HG03135 (cell line): ENCODE data around the gene ARL6IP6.
A peak's percentile ranks its signal among the peaks of the same experiment; 100 is the strongest.

Source experiments
- ATAC-seq: cut with Tn5 transposase; IDR thresholded peaks from one replicate; pipeline ENCODE4 v1.9.1; 2021; ENCODE audit warnings: mild to moderate bottlenecking, moderate library complexity; ENCODE audit not compliant: unreplicated experiment

The ARL6IP6 gene

GRCh38 chr2:152718076-152718908 lies at the start of gene ARL6IP6:
TSS of gene ARL6IP6 (plus strand) at chr2:152718620. CDS start at chr2:152718625, 5 bp downstream.
- ATAC-seq: peak; percentile 72

DNA sequence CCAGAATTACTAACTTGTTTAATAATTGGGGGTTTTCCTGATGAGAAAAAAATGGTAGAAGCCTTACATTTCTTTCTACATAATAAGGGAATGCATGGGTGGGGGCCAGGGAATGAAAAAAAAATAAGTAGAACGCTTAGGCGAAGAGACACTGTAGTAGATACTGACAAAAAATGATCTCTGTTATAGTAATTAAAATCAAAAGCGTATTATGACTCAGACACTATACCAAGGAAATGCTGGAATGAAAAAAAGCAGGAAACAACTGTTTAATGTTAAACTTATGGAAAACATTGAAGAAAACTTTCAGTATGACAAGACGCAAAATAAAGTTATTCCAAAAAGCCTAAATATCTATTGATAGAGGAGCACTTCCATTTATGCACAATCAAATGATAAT lies 44.1 kb upstream of the ARL6IP6 start:
- no peak for ATAC-seq

GRCh38 chr2:152676461-152676860 lies 42.0 kb upstream of the ARL6IP6 start:
- no peak for ATAC-seq

- no peak for ATAC-seq
Observed at GRCh38 chr2:152678808-152679207, 39.6 kb upstream of the ARL6IP6 start.

DNA sequence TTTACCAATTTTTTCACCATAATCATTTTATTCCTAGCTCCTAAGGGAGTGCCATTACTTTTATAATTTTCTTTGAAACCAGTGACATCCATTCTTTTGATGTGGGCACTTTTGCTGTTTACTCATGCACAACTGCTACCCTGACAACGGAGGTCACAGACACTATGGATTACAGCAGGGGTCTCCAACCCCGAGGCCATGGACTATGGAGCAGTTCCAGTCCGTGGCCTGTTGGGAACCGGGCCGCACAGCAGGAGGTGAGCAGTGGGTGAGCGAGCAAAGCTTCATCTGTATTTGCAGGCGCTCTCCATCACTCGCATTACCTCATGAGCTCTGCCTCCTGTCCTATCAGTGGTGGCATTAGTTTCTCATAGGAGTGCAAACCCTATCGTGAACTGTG lies 35.8 kb upstream of the ARL6IP6 start:
- no peak for ATAC-seq

GRCh38 chr2:152683400-152683799 lies 35.0 kb upstream of the ARL6IP6 start:
- no peak for ATAC-seq

GRCh38 chr2:152686321-152686720 lies 32.1 kb upstream of the ARL6IP6 start:
- no peak for ATAC-seq

- ATAC-seq: peak; percentile 81
Observed at GRCh38 chr2:152693033-152693432, 25.4 kb upstream of the ARL6IP6 start.

- ATAC-seq: peak; percentile 58
Observed at GRCh38 chr2:152694161-152694661, 24.2 kb upstream of the ARL6IP6 start.

GRCh38 chr2:152695763-152696162 lies 22.7 kb upstream of the ARL6IP6 start:
- ATAC-seq: no peak

DNA sequence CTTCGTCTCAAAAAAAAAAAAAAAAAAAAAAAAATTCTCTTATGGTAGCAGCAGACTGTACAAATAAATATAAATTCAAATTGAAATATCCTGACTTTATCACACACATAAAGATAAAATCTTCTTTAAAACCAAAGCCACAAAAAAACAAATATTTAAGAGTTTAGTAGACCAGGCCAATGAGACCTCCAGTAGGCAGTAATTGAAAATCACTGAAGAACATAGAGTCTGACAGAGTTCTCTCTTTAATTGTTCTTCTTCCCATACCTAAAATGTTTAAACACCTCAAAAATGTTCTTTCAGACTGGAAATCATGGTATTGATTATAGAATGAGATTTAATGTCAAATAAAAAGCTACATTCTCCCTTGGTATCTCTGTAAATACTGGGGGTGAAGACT lies 21.9 kb upstream of the ARL6IP6 start:
- no peak for ATAC-seq

GRCh38 chr2:152701198-152701597 lies 17.2 kb upstream of the ARL6IP6 start:
- ATAC-seq: no peak

DNA sequence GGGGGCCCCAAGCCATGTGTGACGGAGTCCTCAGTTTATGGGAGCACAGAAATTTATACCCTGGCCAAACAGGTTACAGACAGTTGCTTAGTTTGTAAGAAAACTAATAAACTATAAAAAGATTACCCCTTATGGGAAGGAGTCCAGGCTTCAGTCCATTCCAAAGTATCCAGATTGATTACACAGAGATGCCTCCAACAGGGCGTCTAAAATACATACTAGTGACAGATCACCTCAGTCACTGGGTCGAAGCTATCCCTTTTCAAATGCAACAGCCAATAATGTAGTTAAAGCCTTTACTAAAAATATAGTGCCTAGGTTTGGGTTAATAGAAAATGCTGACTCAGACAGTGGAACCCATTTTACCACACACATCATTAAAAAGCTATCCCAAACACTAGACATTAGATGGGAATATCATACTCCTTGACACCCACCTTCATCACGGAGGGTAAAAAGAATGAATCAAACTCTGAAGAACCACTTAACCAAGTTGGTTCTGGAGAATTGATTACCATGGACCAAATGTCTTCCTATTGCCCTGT lies 11.9 kb upstream of the ARL6IP6 start:
- no peak for ATAC-seq

DNA sequence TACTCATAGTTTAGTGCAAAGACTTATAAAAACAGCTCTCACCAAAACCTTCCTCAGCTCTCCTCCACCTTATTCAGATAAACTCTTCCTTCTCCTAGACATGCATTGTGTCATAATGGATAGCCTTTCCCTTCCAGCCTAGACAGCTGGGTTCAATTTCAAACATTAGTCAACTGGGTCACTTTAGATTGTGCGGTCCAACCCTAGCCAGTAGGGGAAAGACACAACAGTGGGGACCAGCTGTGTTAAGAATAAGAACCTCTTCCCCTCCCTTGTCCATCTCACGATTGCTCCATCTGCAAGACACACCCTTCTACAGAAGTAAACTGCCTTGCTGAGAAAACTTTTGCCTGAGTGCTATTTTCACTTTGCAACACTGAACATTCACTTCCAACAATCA lies 9.7 kb upstream of the ARL6IP6 start:
- ATAC-seq: no peak

DNA sequence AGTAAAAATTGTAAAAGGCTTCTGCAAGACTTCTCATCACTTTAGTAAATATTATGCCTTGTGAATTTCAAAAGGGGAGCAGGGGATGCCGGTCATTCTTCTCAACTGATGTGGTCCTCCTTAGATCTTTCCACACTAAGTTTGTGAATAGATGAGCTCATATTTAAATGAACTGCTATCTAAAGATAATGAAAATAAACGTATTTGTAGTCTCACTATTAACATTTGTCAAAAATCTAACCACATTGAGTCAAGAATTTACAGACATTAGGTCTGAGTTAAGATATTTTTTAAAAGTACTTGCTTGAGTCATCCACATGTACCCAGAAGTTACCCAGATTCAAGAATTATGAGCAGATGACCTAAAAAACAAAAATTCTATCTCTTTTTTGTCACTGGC lies 7.7 kb upstream of the ARL6IP6 start:
- ATAC-seq: no peak

GRCh38 chr2:152715112-152715511 lies 3.3 kb upstream of the ARL6IP6 start:
- ATAC-seq: no peak

DNA sequence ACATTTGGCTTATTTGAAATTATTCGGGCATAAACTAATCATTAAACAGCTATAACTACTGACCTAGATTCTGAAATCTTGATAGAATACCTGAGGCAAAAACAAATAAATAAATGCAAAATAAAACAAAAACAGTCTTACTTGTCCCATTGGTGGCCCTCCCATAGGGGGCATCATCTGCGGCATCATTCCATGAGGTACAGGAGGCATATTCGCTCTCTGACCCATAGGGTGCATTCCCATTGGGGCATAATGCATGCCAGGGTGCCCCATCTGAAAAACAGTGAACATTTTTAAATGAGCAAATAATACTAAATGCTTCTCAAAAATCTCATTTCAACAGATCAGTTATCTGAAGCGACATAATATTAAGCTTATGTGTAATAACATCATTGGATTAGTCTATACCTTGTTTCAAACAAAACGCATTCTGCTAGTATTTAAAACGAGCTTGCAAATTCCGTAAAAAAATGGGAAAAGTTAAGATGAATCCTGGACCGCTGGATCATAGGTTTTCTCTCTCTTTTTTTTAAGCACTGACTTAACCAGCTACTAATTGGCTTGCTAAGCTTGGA lies 2.5 kb upstream of the ARL6IP6 start:
- no peak for ATAC-seq

DNA sequence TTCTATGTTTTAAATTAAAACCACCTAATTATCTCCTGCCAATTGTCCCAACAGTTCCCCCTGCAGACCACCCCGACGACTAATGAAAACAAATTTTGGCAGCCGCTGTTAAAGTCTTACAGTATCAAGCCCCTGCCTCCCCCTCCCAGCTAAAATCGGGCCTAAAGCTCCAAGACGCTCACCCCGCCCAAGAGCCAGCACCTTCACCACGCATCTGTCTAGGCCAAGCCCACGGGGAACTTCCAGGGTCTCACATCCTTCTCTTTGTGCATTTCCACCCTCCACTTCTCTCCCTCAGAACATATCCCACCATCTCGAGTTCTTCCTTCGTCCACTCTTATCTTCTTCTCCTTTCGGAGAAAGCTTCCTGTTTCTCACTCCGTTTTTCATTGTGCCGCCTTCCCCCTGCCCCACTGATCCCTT lies 1.6 kb upstream of the ARL6IP6 start:
- ATAC-seq: peak; percentile 2

- peak; percentile 70 for ATAC-seq
Observed at GRCh38 chr2:152717228-152718075, 968 bp upstream of the ARL6IP6 start, which contains the start of gene PRPF40A. TSS of gene PRPF40A (minus strand) at chr2:152717461. CDS start at chr2:152717439, 22 bp downstream.

- ATAC-seq: peak; percentile 16
Observed at GRCh38 chr2:152718909-152719645, 657 bp downstream of the ARL6IP6 start.
